ENCODE measurements around the gene EFNA5.

DNA sequence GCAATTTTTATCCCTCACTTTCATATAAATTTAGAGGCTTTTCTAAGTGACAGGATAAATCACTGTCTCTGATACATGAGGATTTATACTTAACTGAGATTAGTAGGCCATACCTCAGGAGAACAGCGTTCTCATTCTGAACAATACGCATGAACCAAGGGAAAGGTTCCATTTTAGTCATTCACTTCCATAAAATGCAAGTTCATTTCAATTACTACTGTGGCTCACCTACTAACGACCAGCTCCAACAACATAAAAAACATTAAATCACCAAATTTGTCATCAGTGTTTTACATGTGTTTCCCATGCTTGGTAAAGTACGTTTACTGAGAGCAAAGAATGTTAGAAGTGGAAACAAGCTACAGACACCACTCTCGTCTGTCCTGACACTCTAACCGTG lies 67.4 kb downstream of the EFNA5 start:
- TF ChIP-seq EP300 (IDR thresholded peaks at IDR 0.05) (no peak), POLR2A (IDR thresholded peaks at IDR 0.05; ENCODE audit: low read depth) (no peak), POLR2AphosphoS5 (IDR thresholded peaks at IDR 0.05) (no peak)
- TF ChIP-seq, protein P1, sequence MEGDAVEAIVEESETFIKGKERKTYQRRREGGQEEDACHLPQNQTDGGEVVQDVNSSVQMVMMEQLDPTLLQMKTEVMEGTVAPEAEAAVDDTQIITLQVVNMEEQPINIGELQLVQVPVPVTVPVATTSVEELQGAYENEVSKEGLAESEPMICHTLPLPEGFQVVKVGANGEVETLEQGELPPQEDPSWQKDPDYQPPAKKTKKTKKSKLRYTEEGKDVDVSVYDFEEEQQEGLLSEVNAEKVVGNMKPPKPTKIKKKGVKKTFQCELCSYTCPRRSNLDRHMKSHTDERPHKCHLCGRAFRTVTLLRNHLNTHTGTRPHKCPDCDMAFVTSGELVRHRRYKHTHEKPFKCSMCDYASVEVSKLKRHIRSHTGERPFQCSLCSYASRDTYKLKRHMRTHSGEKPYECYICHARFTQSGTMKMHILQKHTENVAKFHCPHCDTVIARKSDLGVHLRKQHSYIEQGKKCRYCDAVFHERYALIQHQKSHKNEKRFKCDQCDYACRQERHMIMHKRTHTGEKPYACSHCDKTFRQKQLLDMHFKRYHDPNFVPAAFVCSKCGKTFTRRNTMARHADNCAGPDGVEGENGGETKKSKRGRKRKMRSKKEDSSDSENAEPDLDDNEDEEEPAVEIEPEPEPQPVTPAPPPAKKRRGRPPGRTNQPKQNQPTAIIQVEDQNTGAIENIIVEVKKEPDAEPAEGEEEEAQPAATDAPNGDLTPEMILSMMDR (IDR thresholded peaks at IDR 0.05) = no peak
